Measurements from ENCODE around the gene CCDC187. TPM values are rescaled to one million over a fixed set of nuclear protein-coding genes. Genes with fewer than 3 reads are reported as not detected.

The CCDC187 gene
- total and polyA plus RNA-seq, 2 of the 4 experiments (the other 2 are of a cell fraction) = not detected

- Histone ChIP-seq H2BK5ac (ENCODE audit: low read depth, low read length, poor library complexity, severe bottlenecking) (no peak overlapping the region), H3K9me1 (ENCODE audit: insufficient read depth, low read length) (peaks cover 11% of the 10 kb centered on the region), H2BK20ac (ENCODE audit: low read depth, low read length) (no peak overlapping the region), H4K8ac (ENCODE audit: low read depth in 2 of 2, low read length in 2 of 2) (no peak overlapping the region), H3K9ac (ENCODE audit: low read depth, low read length) (no peak overlapping the region), H3K4me3 (ENCODE audit: insufficient read depth, low read depth, low read length) (no peak overlapping the region), H3K14ac (replicated peaks; ENCODE audit: low read depth, low read length) (no peak overlapping the region), H3K18ac (ENCODE audit: low read depth, low read length) (no peak overlapping the region), H3K56ac (ENCODE audit: extremely low read depth, insufficient read depth, low read length) (no peak overlapping the region), H3K36me3 (ENCODE audit: control insufficient read depth, insufficient read depth, low read length) (peaks cover under 1% of the 10 kb centered on the region; the same call in 1 of the 2 replicates), H3K23ac (ENCODE audit: low read depth, low read length) (no peak overlapping the region), H3K4me2 (ENCODE audit: low read depth, low read length) (no peak overlapping the region), H3K27ac (ENCODE audit: insufficient read depth, low read length) (no peak overlapping the region), H2AFZ (replicated peaks; ENCODE audit: low read length, poor library complexity) (no peak overlapping the region), H3K4ac (ENCODE audit: low read depth, low read length) (no peak overlapping the region), H4K20me1 (ENCODE audit: insufficient read depth, low read length) (peaks cover 42% of the 10 kb centered on the region), H4K91ac (ENCODE audit: insufficient read depth, low read depth, low read length) (no peak overlapping the region), H3K27me3 (ENCODE audit: control insufficient read depth, insufficient read depth, low read length) (no peaks in the 10 kb centered on the region), H2AK9ac (replicated peaks; ENCODE audit: low read depth, low read length, poor library complexity) (no peak overlapping the region), H4K5ac (ENCODE audit: low read depth, low read length) (no peak overlapping the region), H2AK5ac (ENCODE audit: low read depth, low read length) (no peak overlapping the region), H2BK120ac (ENCODE audit: low read depth, low read length) (no peak overlapping the region), H3K79me1 (ENCODE audit: low read depth in 1 of 2, low read length in 2 of 2) (peaks cover 22 to 59% of the 10 kb centered on the region in 2 experiments), H3K9me3 (ENCODE audit: control insufficient read depth, insufficient read depth, low read length) (no peaks in the 10 kb centered on the region), H3K4me1 (ENCODE audit: control insufficient read depth, insufficient read depth, low read length) (peaks cover 3% of the 10 kb centered on the region; the same call in 1 of the 2 replicates), H2BK15ac (ENCODE audit: low read depth, low read length) (no peak overlapping the region)
- POLR2A ChIA-PET (ENCODE audit: unreplicated experiment) = no interaction called here
- TF ChIP-seq CHD1 (IDR thresholded peaks at IDR 0.05; ENCODE audit: low read depth, low read length) (no peak), USF2 (IDR thresholded peaks at IDR 0.05; ENCODE audit: low read depth, low read length) (no peak), MAZ (IDR thresholded peaks at IDR 0.05; ENCODE audit: borderline replicate concordance, low read depth, low read length) (no peak)
- BruUV-seq (replicated peaks) = no TSS peak
- ATAC-seq (ENCODE audit: low read depth) (no peak), DNase-seq (no peak)
- CTCF ChIA-PET = no interaction called here
- in situ Hi-C loops (cut with MboI; ENCODE audit: low sequenced_read_pairs) (no loop called here), intact Hi-C loops (cut with micrococcal nuclease) (no loop called here), dilution Hi-C loops (cut with HindIII; ENCODE audit: low sequenced_read_pairs, unreplicated experiment) (no loop called here)
- 94% methylated on average over 17 of the region's 20 CpGs; no CpG with 5 or more reads in 1 of the 2 experiments for WGBS, 2 experiments (ENCODE audit: extremely low coverage in 2 of 2, insufficient read length in 1 of 2)
These were observed 63.0 kb downstream of the CCDC187 start for GRCh38 chr9:136240941-136241340.
